K562 (cell line): ENCODE data around the gene BCAS1. TPM values are rescaled to one million over a fixed set of nuclear protein-coding genes. Genes with fewer than 3 reads are reported as not detected.

Source experiments
- ATAC-seq: fragments of 200-7000 bp; cut with Tn5 transposase; 3 replicates; pipeline ENCODE4 v1.9.1; 2020; ENCODE audit warnings: moderate library complexity
- BruUV-seq: library from RNA; stranded (reverse); fragments of 400-500 nt; replicated peaks from 2 replicates; lab custom pipeline; 2021; lab: Mats Ljungman, UMichigan
- CTCF ChIA-PET: fragments of 300-600 bp; formaldehyde crosslinking; extraction: SDS; loops from one replicate; lab custom pipeline; 2021; ENCODE audit warnings: low intra/inter-chr PET ratio; lab: Yijun Ruan, JAX
- POLR2A ChIA-PET: fragments of 300-600, 350-650 bp; sonication (Branson Sonifier 250); formaldehyde crosslinking; extraction: SDS; loops from one replicate; lab custom pipeline; 2021; ENCODE audit warnings: antibody characterized with exemption, inconsistent platforms; lab: Yijun Ruan, JAX
- DNase-seq, 4 experiments: peaks; one replicate each; pipeline versions ENCODE4 v3.0.0 to v3.0.0-alpha.2; 2011 to 2018; ENCODE audit warnings: low spot score in 3 of 4, mixed read lengths in 3 of 4; ENCODE audit errors: extremely low read depth in 1 of 4
- FAIRE-seq: peaks from 2 replicates; lab custom pipeline; 2011; peaks lifted over from hg19 to GRCh38; lab: Jason Lieb, UNC
- H2AFZ ChIP-seq: 2 replicates; pipeline ENCODE4 v1.6.0; 2011; ENCODE audit warnings: low read depth, low read length, control low read depth, inconsistent platforms
- H3K27ac ChIP-seq: fragments of 200-600 bp; 3 replicates; pipeline ENCODE4 v1.8.0; 2011; ENCODE audit warnings: low read depth, mild to moderate bottlenecking, control low read depth, inconsistent platforms, low read length, moderate library complexity, mixed read lengths; ENCODE audit errors: extremely low read depth
- H3K27me3 ChIP-seq, 2 experiments: fragments of 300-600 bp in 1 of 2; 2 replicates in 1 of 2; 3 replicates in 1 of 2; pipeline versions ENCODE4 v1.6.0 to v1.8.0; 2011; ENCODE audit warnings: inconsistent platforms in 2 of 2, low read length in 2 of 2, mild to moderate bottlenecking in 1 of 2, mixed read lengths in 1 of 2, moderate library complexity in 1 of 2; ENCODE audit not compliant: control insufficient read depth in 2 of 2, insufficient read depth in 2 of 2
- H3K36me3 ChIP-seq: fragments of 300-600 bp; 3 replicates; pipeline ENCODE4 v1.8.0; 2011; ENCODE audit warnings: mild to moderate bottlenecking, low read length, inconsistent platforms; ENCODE audit not compliant: control insufficient read depth, insufficient read depth
- H3K4me1 ChIP-seq, 2 experiments: fragments of 200-600 bp in 1 of 2; replicated peaks in 1 of 2; 2 replicates in 1 of 2; 3 replicates in 1 of 2; pipeline versions ENCODE4 v1.5.1 to v1.8.0; 2011; ENCODE audit warnings: inconsistent platforms in 2 of 2, low read length in 2 of 2, mild to moderate bottlenecking in 1 of 2, mixed read lengths in 1 of 2, moderate library complexity in 1 of 2; ENCODE audit not compliant: control insufficient read depth in 2 of 2, insufficient read depth in 2 of 2
- H3K4me2 ChIP-seq: 2 replicates; pipeline ENCODE4 v1.6.1; 2011; ENCODE audit warnings: low read length, control low read depth, inconsistent platforms, mixed read lengths; ENCODE audit not compliant: insufficient read depth
- H3K4me3 ChIP-seq: fragments of 200-600 bp; sonication (generic), shearing (Covaris generic); 2 replicates; pipeline ENCODE4 v1.5.1; 2016; ENCODE audit warnings: control low read depth, inconsistent platforms
- H3K79me2 ChIP-seq: fragments of 200-600 bp; 3 replicates; pipeline ENCODE4 v1.8.0; 2011; ENCODE audit warnings: low read length, inconsistent platforms; ENCODE audit not compliant: control insufficient read depth, insufficient read depth
- H3K9ac ChIP-seq, 2 experiments: 2 replicates each; pipeline versions ENCODE4 v1.6.0 to v1.6.1; 2011; ENCODE audit warnings: low read depth in 2 of 2, low read length in 2 of 2, control low read depth in 1 of 2, inconsistent platforms in 1 of 2, mild to moderate bottlenecking in 1 of 2, mixed read lengths in 1 of 2; ENCODE audit not compliant: insufficient read depth in 1 of 2
- H3K9me1 ChIP-seq: one replicate; pipeline ENCODE4 v1.6.0; 2011; ENCODE audit warnings: inconsistent platforms, mild to moderate bottlenecking, low read length, moderate library complexity; ENCODE audit not compliant: control insufficient read depth, insufficient read depth
- H3K9me3 ChIP-seq: replicated peaks from 2 replicates; pipeline ENCODE4 v1.5.1; 2011; ENCODE audit warnings: low read depth, low read length, inconsistent platforms; ENCODE audit not compliant: control insufficient read depth, insufficient read depth
- H4K20me1 ChIP-seq: replicated peaks from 2 replicates; pipeline ENCODE4 v1.6.1; 2011; ENCODE audit warnings: low read length, inconsistent platforms, mixed read lengths; ENCODE audit not compliant: control insufficient read depth, insufficient read depth
- MYC ChIP-seq, 2 experiments: fragments of 250-450 bp in 1 of 2; sonication (Bioruptor Pico) in 1 of 2; IDR thresholded peaks; 2 replicates each; pipeline versions ENCODE4 v1.5.1 to v1.6.1; 2012 to 2021; ENCODE audit warnings: low read depth in 2 of 2, borderline replicate concordance in 1 of 2, improper control_type of control experiment in 1 of 2, low read length in 1 of 2, mild to moderate bottlenecking in 1 of 2, moderate library complexity in 1 of 2
- NBN ChIP-seq: fragments of 450-650 bp; IDR thresholded peaks from 2 replicates; pipeline ENCODE4 v1.6.1; 2016; ENCODE audit warnings: low read depth, mild to moderate bottlenecking
- SAFB ChIP-seq: fragments of 200-400 bp; formaldehyde crosslinking; IDR thresholded peaks from 2 replicates; pipeline ENCODE4 v1.6.1; 2017; ENCODE audit warnings: low read depth, low read length, borderline replicate concordance
- SIX5 ChIP-seq, 2 experiments: IDR thresholded peaks; 2 replicates each; pipeline ENCODE4 v1.6.1; 2011; ENCODE audit warnings: low read length in 2 of 2, borderline replicate concordance in 1 of 2, low read depth in 1 of 2, mild to moderate bottlenecking in 1 of 2, moderate library complexity in 1 of 2; ENCODE audit not compliant: insufficient read depth in 1 of 2
- ZBTB11 ChIP-seq, 3 experiments: fragments of 200-800 bp in 1 of 3; fragments of 250-450 bp in 1 of 3; fragments of 450-650 bp in 1 of 3; sonication (Bioruptor Pico) in 1 of 3; sonication (Bioruptor generic) in 1 of 3; formaldehyde crosslinking in 1 of 3; IDR thresholded peaks; 2 replicates each; pipeline versions ENCODE4 v1.6.1 to v1.8.0; 2016 to 2022; ENCODE audit warnings: mild to moderate bottlenecking in 2 of 3, missing genetic modification characterization in 2 of 3, missing compliant biosample characterization in 1 of 3, moderate library complexity in 1 of 3
- ZFP36 ChIP-seq: fragments of 150-350 bp; IDR thresholded peaks from 2 replicates; pipeline ENCODE4 v1.6.1; 2018; ENCODE audit warnings: low read length, low read depth; ENCODE audit not compliant: partially characterized antibody
- WGBS: fragments of 100-300 bp; shearing (Covaris generic); methylation state at CpG from one replicate; pipeline ENCODE4 v1.1.6; 2016; ENCODE audit warnings: low coverage, mixed read lengths; ENCODE audit not compliant: insufficient coverage; ENCODE audit errors: missing lambda C conversion rate; 5-methylcytosine and 5-hydroxymethylcytosine counted together
- in situ Hi-C: fragments of 300-500 bp; cut with MboI; formaldehyde crosslinking; loops from 4 replicates; pipeline ENCODE4 v1.15.0; 2018; ENCODE audit warnings: inconsistent platforms, mixed read lengths
- intact Hi-C: fragments of 100-400 bp; cut with micrococcal nuclease; formaldehyde crosslinking; loops from 2 replicates; pipeline ENCODE4 v1.14.2; 2022
- polyA plus RNA-seq, 8 experiments: library from polyadenylated mRNA; depleted of rRNA in 4 of 8; stranded (reverse) in 5 of 8; unstranded in 3 of 8; fragments of >200 nt; fragmentation: Nextera tagmentation in 2 of 8; fragmentation: Illumina TruSeq in 1 of 8; extraction: Ambion mirVana in 2 of 8; extraction: Trizol in 1 of 8; gene quantifications; 2 replicates each; pipeline versions ENCODE4 v1.2.1 to v1.2.3, GENCODE V29; 2011 to 2014; ENCODE audit warnings: inconsistent platforms in 1 of 8, missing spikeins in 1 of 8
- total RNA-seq, 7 experiments: library from RNA; depleted of rRNA in 6 of 7; stranded (reverse); fragments of >200 nt in 6 of 7; fragmentation: Illumina TruSeq in 2 of 7; extraction: Trizol in 2 of 7; gene quantifications; 2 replicates each; pipeline versions ENCODE4 v1.2.1 to v1.2.3, GENCODE V29; 2011 to 2021; ENCODE audit warnings: low replicate concordance in 1 of 7

Gene BCAS1
- total and polyA plus RNA-seq, 9 of the 15 experiments (the other 6 are each of a cell fraction or from before 2014, with no cell fraction given) = 0.18 to 2.3 (median 0.93) TPM

- POLR2A ChIA-PET = no interaction called here
- 0% methylated on average over 6 of the region's 6 CpGs for WGBS
- intact Hi-C loops = no loop called here
- no peak for FAIRE-seq
- Histone ChIP-seq H3K9me1 (no peaks in the 10 kb centered on the region), H3K36me3 (no peaks in the 10 kb centered on the region)
- peak in 1 of 3 experiments; percentile 73; a peak in 2 of 6 replicates for TF ChIP-seq ZBTB11 (CRISPR knock-in tag; IDR thresholded peaks at IDR 0.05)
- no peak for TF ChIP-seq NBN
- TF ChIP-seq MYC (IDR thresholded peaks at IDR 0.05; ENCODE audit: low read depth, low read length) = no peak
- TF ChIP-seq MYC (CRISPR knock-in tag; IDR thresholded peaks at IDR 0.05; ENCODE audit: borderline replicate concordance, low read depth) = no peak
- TF ChIP-seq SAFB = no peak
- no peak for TF ChIP-seq SIX5 (IDR thresholded peaks at IDR 0.05; ENCODE audit: borderline replicate concordance in 1 of 2, insufficient read depth in 1 of 2, low read depth in 1 of 2, low read length in 2 of 2)
- no peak for TF ChIP-seq ZFP36
- TF ChIP-seq, all 486 proteins: peak for 1
- Histone ChIP-seq H3K79me2 (no peaks in the 10 kb centered on the region), H2AFZ (no peak overlapping the region), H3K4me3 (no peak overlapping the region), H3K4me2 (no peak overlapping the region), H4K20me1 (no peaks in the 10 kb centered on the region), H3K27ac (no peak overlapping the region), H3K9ac (no peak overlapping the region), H3K9me3 (no peaks in the 10 kb centered on the region), H3K4me1 (no peaks in the 10 kb centered on the region), H3K27me3 (peaks cover 3 to 15% of the 10 kb centered on the region in 2 experiments; a peak in 4 of 5 replicates)
- no peak for DNase-seq
- CTCF ChIA-PET = no interaction called here
- no peak for ATAC-seq
- in situ Hi-C loops = no loop called here
- no TSS peak for BruUV-seq
These were observed 85.8 kb downstream of the BCAS1 start for GRCh38 chr20:53984356-53985149.
